ENCODE data around the gene P4HA2. TPM values are rescaled to one million over a fixed set of nuclear protein-coding genes. Genes with fewer than 3 reads are reported as not detected.

P4HA2 gene
- total RNA-seq, 1 donor from 2014 or later = 38.5 TPM

GRCh38 chr5:132219981-132220380, 7.7 kb downstream of the P4HA2 start:
- no peak overlapping the region for H3K27ac Mint-ChIP-seq
- H3K9me3 Mint-ChIP-seq = no peaks in the 10 kb centered on the region
- H3K36me3 Mint-ChIP-seq = peaks cover 10% of the 10 kb centered on the region
- no peak for TF ChIP-seq CTCF (conservative IDR thresholded peaks at IDR 0.05)
- DNase-seq (ENCODE audit: extremely low spot score, unreplicated experiment) = no peak
- H3K4me3 Mint-ChIP-seq = no peak overlapping the region
- peaks cover 4% of the 10 kb centered on the region for H3K4me1 Mint-ChIP-seq (ENCODE audit: unreplicated experiment)
- no peaks in the 10 kb centered on the region for H3K27me3 Mint-ChIP-seq

GRCh38 chr5:132219289-132219970, 8.2 kb downstream of the P4HA2 start:
- Mint-ChIP-seq H3K27ac (no peak overlapping the region), H3K4me1 (ENCODE audit: unreplicated experiment) (no peaks in the 10 kb centered on the region), H3K9me3 (no peaks in the 10 kb centered on the region), H3K27me3 (no peaks in the 10 kb centered on the region), H3K4me3 (no peak overlapping the region), H3K36me3 (peaks cover 10% of the 10 kb centered on the region)
- TF ChIP-seq CTCF (conservative IDR thresholded peaks at IDR 0.05) = no peak
- DNase-seq (ENCODE audit: extremely low spot score, unreplicated experiment) = no peak

- Mint-ChIP-seq H3K27ac (no peak overlapping the region), H3K4me1 (ENCODE audit: unreplicated experiment) (no peaks in the 10 kb centered on the region), H3K4me3 (no peak overlapping the region), H3K36me3 (peaks cover 10% of the 10 kb centered on the region), H3K9me3 (no peaks in the 10 kb centered on the region), H3K27me3 (no peaks in the 10 kb centered on the region)
- DNase-seq (ENCODE audit: extremely low spot score, unreplicated experiment) = no peak
- TF ChIP-seq CTCF (conservative IDR thresholded peaks at IDR 0.05) = no peak
Observed at GRCh38 chr5:132218321-132218720, 9.3 kb downstream of the P4HA2 start.

GRCh38 chr5:132215329-132215728, 12.3 kb downstream of the P4HA2 start:
- no peak for TF ChIP-seq CTCF (conservative IDR thresholded peaks at IDR 0.05)
- H3K27ac Mint-ChIP-seq = no peak overlapping the region
- no peaks in the 10 kb centered on the region for H3K4me1 Mint-ChIP-seq (ENCODE audit: unreplicated experiment)
- H3K27me3 Mint-ChIP-seq = no peaks in the 10 kb centered on the region
- H3K9me3 Mint-ChIP-seq = no peaks in the 10 kb centered on the region
- H3K36me3 Mint-ChIP-seq = peaks cover 10% of the 10 kb centered on the region
- no peak overlapping the region for H3K4me3 Mint-ChIP-seq
- no peak for DNase-seq (ENCODE audit: extremely low spot score, unreplicated experiment)

GRCh38 chr5:132214491-132214890, 13.2 kb downstream of the P4HA2 start:
- Mint-ChIP-seq H3K27me3 (no peaks in the 10 kb centered on the region), H3K4me1 (ENCODE audit: unreplicated experiment) (no peaks in the 10 kb centered on the region), H3K9me3 (no peaks in the 10 kb centered on the region), H3K36me3 (peaks cover 10% of the 10 kb centered on the region), H3K27ac (no peak overlapping the region), H3K4me3 (no peak overlapping the region)
- no peak for TF ChIP-seq CTCF (conservative IDR thresholded peaks at IDR 0.05)
- no peak for DNase-seq (ENCODE audit: extremely low spot score, unreplicated experiment)
